Measurements from ENCODE around the gene GPER1.
A peak's percentile ranks its signal among the peaks of the same experiment; 100 is the strongest.

Gene GPER1

GRCh38 chr7:1054438-1054837 lies 33.5 kb upstream of the GPER1 start:
- DNase-seq (ENCODE audit: low read depth): no peak

- no peak for DNase-seq (ENCODE audit: low read depth)
Measured at GRCh38 chr7:1054861-1055450, 33.0 kb upstream of the GPER1 start.

GRCh38 chr7:1055491-1055955 lies 32.4 kb upstream of the GPER1 start:
- no peak for DNase-seq (ENCODE audit: low read depth)

- DNase-seq (ENCODE audit: low read depth): no peak
Measured at GRCh38 chr7:1055956-1056784, 31.7 kb upstream of the GPER1 start.

GRCh38 chr7:1056785-1057410 lies 31.0 kb upstream of the GPER1 start:
- DNase-seq (ENCODE audit: low read depth): no peak

GRCh38 chr7:1057416-1058291 lies 30.3 kb upstream of the GPER1 start:
- no peak for DNase-seq (ENCODE audit: low read depth)

GRCh38 chr7:1058311-1058710 lies 29.6 kb upstream of the GPER1 start:
- DNase-seq (ENCODE audit: low read depth): no peak

- no peak for DNase-seq (ENCODE audit: low read depth)
Measured at GRCh38 chr7:1058821-1059199, 29.1 kb upstream of the GPER1 start.

GRCh38 chr7:1059200-1060091 lies 28.5 kb upstream of the GPER1 start:
- DNase-seq (ENCODE audit: low read depth): no peak

- no peak for DNase-seq (ENCODE audit: low read depth)
Measured at GRCh38 chr7:1060315-1061072, 27.4 kb upstream of the GPER1 start.

- DNase-seq (ENCODE audit: low read depth): no peak
Measured at GRCh38 chr7:1061180-1061579, 26.7 kb upstream of the GPER1 start.

- DNase-seq (ENCODE audit: low read depth): no peak
Measured at GRCh38 chr7:1062296-1063294, 25.3 kb upstream of the GPER1 start.

- DNase-seq (ENCODE audit: low read depth): no peak
Measured at GRCh38 chr7:1063361-1063760, 24.6 kb upstream of the GPER1 start.

GRCh38 chr7:1064581-1064980 lies 23.3 kb upstream of the GPER1 start:
- no peak for DNase-seq (ENCODE audit: low read depth)

- no peak for DNase-seq (ENCODE audit: low read depth)
Measured at GRCh38 chr7:1065263-1065584, 22.7 kb upstream of the GPER1 start.

- peak; percentile 43 for DNase-seq (ENCODE audit: low read depth)
Measured at GRCh38 chr7:1065585-1066241, 22.2 kb upstream of the GPER1 start.

GRCh38 chr7:1066242-1066588 lies 21.7 kb upstream of the GPER1 start:
- no peak for DNase-seq (ENCODE audit: low read depth)

- no peak for DNase-seq (ENCODE audit: low read depth)
Measured at GRCh38 chr7:1068013-1068412, 19.9 kb upstream of the GPER1 start.

- no peak for DNase-seq (ENCODE audit: low read depth)
Measured at GRCh38 chr7:1068619-1069018, 19.3 kb upstream of the GPER1 start.

Data from stromal cell of bone marrow (primary cell).